ENCODE measurements around the gene IVNS1ABP. TPM values are rescaled to one million over a fixed set of nuclear protein-coding genes. Genes with fewer than 3 reads are reported as not detected.
A peak's percentile ranks its signal among the peaks of the same experiment; 100 is the strongest.

The IVNS1ABP gene
- total and polyA plus RNA-seq, 9 of the 15 experiments (the other 6 are each of a cell fraction or from before 2014, with no cell fraction given) = 30.6 to 126 (median 77.7) TPM

DNA sequence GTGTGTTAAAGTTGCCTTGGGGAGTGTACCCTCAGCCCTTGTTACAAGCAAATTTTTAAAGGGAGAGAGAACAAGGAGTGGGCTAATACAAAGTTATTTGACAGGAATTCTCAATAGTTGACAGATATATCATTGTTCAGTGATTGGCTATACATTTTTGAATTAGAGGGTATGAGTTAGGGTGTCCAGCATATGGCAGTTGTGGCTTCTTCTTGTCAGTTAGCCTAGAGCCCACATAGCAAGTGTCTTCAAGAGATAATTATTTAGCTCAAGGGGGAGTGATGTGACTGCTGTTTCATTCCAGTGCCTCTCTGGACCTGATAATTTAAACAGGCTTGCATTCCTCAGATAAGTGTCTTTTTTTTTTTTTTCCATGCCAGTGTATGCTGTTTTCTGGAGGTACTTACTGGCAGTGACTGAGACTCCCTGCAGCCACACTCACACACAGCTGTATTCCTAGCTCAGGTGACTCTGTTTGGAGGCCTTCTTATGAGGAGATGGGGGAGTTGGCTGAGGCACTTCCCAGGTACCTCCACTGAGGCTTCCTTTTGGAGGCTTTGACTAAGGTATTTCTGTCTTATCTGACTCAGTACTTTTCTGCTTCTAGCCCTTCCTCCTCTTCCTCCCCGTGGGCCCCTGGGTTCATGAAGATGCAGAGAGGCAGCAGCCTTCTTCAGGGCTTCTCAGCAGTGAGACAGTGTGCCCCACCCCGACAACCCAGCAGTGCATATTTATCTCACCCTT, 32.3 kb downstream of the IVNS1ABP start (continued):
- TF ChIP-seq, protein P1, sequence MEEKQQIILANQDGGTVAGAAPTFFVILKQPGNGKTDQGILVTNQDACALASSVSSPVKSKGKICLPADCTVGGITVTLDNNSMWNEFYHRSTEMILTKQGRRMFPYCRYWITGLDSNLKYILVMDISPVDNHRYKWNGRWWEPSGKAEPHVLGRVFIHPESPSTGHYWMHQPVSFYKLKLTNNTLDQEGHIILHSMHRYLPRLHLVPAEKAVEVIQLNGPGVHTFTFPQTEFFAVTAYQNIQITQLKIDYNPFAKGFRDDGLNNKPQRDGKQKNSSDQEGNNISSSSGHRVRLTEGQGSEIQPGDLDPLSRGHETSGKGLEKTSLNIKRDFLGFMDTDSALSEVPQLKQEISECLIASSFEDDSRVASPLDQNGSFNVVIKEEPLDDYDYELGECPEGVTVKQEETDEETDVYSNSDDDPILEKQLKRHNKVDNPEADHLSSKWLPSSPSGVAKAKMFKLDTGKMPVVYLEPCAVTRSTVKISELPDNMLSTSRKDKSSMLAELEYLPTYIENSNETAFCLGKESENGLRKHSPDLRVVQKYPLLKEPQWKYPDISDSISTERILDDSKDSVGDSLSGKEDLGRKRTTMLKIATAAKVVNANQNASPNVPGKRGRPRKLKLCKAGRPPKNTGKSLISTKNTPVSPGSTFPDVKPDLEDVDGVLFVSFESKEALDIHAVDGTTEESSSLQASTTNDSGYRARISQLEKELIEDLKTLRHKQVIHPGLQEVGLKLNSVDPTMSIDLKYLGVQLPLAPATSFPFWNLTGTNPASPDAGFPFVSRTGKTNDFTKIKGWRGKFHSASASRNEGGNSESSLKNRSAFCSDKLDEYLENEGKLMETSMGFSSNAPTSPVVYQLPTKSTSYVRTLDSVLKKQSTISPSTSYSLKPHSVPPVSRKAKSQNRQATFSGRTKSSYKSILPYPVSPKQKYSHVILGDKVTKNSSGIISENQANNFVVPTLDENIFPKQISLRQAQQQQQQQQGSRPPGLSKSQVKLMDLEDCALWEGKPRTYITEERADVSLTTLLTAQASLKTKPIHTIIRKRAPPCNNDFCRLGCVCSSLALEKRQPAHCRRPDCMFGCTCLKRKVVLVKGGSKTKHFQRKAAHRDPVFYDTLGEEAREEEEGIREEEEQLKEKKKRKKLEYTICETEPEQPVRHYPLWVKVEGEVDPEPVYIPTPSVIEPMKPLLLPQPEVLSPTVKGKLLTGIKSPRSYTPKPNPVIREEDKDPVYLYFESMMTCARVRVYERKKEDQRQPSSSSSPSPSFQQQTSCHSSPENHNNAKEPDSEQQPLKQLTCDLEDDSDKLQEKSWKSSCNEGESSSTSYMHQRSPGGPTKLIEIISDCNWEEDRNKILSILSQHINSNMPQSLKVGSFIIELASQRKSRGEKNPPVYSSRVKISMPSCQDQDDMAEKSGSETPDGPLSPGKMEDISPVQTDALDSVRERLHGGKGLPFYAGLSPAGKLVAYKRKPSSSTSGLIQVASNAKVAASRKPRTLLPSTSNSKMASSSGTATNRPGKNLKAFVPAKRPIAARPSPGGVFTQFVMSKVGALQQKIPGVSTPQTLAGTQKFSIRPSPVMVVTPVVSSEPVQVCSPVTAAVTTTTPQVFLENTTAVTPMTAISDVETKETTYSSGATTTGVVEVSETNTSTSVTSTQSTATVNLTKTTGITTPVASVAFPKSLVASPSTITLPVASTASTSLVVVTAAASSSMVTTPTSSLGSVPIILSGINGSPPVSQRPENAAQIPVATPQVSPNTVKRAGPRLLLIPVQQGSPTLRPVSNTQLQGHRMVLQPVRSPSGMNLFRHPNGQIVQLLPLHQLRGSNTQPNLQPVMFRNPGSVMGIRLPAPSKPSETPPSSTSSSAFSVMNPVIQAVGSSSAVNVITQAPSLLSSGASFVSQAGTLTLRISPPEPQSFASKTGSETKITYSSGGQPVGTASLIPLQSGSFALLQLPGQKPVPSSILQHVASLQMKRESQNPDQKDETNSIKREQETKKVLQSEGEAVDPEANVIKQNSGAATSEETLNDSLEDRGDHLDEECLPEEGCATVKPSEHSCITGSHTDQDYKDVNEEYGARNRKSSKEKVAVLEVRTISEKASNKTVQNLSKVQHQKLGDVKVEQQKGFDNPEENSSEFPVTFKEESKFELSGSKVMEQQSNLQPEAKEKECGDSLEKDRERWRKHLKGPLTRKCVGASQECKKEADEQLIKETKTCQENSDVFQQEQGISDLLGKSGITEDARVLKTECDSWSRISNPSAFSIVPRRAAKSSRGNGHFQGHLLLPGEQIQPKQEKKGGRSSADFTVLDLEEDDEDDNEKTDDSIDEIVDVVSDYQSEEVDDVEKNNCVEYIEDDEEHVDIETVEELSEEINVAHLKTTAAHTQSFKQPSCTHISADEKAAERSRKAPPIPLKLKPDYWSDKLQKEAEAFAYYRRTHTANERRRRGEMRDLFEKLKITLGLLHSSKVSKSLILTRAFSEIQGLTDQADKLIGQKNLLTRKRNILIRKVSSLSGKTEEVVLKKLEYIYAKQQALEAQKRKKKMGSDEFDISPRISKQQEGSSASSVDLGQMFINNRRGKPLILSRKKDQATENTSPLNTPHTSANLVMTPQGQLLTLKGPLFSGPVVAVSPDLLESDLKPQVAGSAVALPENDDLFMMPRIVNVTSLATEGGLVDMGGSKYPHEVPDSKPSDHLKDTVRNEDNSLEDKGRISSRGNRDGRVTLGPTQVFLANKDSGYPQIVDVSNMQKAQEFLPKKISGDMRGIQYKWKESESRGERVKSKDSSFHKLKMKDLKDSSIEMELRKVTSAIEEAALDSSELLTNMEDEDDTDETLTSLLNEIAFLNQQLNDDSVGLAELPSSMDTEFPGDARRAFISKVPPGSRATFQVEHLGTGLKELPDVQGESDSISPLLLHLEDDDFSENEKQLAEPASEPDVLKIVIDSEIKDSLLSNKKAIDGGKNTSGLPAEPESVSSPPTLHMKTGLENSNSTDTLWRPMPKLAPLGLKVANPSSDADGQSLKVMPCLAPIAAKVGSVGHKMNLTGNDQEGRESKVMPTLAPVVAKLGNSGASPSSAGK (IDR thresholded peaks at IDR 0.05) = peak; percentile 70
- TF ChIP-seq HIVEP1 (CRISPR knock-in tag; IDR thresholded peaks at IDR 0.05) (no peak), FOXP1 (CRISPR knock-in tag; IDR thresholded peaks at IDR 0.05) (peak; percentile 70; the same call in 1 of the 2 replicates), LARP7 (IDR thresholded peaks at IDR 0.05) (peak; percentile 70; the same call in 1 of the 2 replicates), TSC22D4 (tag; IDR thresholded peaks at IDR 0.05) (no peak), ZNF324 (CRISPR knock-in tag; IDR thresholded peaks at IDR 0.05) (peak; percentile 24; the same call in 1 of the 2 replicates), MEF2D (tag; conservative IDR thresholded peaks at IDR 0.05; ENCODE audit: low read depth) (peak; percentile 77), TRIM24 (IDR thresholded peaks at IDR 0.05) (peak; percentile 99), GABPB1 (CRISPR knock-in tag; IDR thresholded peaks at IDR 0.05) (0 out of 2 replicates have a peak, but pooled peaks have one; percentile 32)
- TF ChIP-seq, protein P2, sequence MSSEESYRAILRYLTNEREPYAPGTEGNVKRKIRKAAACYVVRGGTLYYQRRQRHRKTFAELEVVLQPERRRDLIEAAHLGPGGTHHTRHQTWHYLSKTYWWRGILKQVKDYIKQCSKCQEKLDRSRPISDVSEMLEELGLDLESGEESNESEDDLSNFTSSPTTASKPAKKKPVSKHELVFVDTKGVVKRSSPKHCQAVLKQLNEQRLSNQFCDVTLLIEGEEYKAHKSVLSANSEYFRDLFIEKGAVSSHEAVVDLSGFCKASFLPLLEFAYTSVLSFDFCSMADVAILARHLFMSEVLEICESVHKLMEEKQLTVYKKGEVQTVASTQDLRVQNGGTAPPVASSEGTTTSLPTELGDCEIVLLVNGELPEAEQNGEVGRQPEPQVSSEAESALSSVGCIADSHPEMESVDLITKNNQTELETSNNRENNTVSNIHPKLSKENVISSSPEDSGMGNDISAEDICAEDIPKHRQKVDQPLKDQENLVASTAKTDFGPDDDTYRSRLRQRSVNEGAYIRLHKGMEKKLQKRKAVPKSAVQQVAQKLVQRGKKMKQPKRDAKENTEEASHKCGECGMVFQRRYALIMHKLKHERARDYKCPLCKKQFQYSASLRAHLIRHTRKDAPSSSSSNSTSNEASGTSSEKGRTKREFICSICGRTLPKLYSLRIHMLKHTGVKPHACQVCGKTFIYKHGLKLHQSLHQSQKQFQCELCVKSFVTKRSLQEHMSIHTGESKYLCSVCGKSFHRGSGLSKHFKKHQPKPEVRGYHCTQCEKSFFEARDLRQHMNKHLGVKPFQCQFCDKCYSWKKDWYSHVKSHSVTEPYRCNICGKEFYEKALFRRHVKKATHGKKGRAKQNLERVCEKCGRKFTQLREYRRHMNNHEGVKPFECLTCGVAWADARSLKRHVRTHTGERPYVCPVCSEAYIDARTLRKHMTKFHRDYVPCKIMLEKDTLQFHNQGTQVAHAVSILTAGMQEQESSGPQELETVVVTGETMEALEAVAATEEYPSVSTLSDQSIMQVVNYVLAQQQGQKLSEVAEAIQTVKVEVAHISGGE (CRISPR knock-in tag; IDR thresholded peaks at IDR 0.05) = peak in 1 of 3 experiments; percentile 80; a peak in 2 of 6 replicates
- TF ChIP-seq, protein P3, sequence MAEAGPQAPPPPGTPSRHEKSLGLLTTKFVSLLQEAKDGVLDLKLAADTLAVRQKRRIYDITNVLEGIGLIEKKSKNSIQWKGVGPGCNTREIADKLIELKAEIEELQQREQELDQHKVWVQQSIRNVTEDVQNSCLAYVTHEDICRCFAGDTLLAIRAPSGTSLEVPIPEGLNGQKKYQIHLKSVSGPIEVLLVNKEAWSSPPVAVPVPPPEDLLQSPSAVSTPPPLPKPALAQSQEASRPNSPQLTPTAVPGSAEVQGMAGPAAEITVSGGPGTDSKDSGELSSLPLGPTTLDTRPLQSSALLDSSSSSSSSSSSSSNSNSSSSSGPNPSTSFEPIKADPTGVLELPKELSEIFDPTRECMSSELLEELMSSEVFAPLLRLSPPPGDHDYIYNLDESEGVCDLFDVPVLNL (CRISPR knock-in tag; IDR thresholded peaks at IDR 0.05; ENCODE audit: low read depth) = no peak
